ENCODE results near the gene MT1A.

Gene MT1A

DNA sequence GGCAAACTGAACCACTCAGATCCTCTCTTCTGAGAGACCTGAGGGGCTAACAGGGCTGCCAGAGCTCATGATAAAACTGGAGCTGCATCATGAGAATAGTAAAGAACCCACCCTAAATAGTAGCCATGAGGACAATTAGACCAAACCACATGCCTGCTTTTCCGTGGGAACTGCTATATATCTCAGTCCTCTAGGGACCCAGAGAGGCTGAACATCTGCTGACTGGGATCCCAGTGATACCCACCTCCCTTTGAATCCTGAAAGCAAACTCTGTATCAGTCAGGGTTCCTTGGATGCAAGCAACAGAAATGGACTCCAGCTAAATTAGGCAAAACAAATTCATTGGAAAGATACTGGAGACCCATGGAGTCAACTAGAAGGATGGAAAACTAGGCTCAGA, 50.3 kb downstream of the MT1A start:
- Mint-ChIP-seq H3K27ac (no peak overlapping the region), H3K27me3 (no peaks in the 10 kb centered on the region), H3K9me3 (peaks cover 0 to 11% of the 10 kb centered on the region in 2 donors), H3K4me1 (peaks cover 9% of the 10 kb centered on the region), H3K4me3 (no peak overlapping the region)
- ATAC-seq (no peak), DNase-seq (no peak)

DNA sequence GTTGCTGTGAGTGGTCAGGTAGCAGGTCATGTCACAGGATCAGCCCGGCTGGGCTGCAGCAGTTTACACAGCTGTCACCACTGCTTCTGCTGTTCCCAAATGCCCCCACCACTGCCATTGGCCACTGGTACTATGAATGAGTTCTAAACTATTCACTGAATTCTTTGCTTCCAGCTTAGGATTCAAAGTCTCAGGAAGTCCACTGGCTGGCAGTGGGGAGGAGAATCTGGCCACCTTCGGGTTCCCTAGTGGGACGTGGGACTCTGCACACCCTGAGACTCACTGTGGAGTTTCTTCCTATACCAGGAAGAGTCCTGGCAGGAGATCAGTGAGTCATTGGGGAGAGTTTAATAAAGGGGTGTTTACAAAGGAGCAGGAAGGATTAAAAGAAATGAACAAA, 50.7 kb downstream of the MT1A start:
- H3K27me3 Mint-ChIP-seq = no peaks in the 10 kb centered on the region
- DNase-seq (no peak), ATAC-seq (no peak)
- peaks cover 5% of the 10 kb centered on the region for H3K4me1 Mint-ChIP-seq
- H3K9me3 Mint-ChIP-seq = peaks cover 0 to 11% of the 10 kb centered on the region in 2 donors
- no peak overlapping the region for H3K4me3 Mint-ChIP-seq
- no peak overlapping the region for H3K27ac Mint-ChIP-seq
